Spleen (tissue), 7 donors: ENCODE results near the gene SMIM23.

Source experiments
- POLR2A ChIP-seq, 3 donors: fragments of 450-650 bp; IDR thresholded peaks; one replicate each; pipeline ENCODE4 v1.5.1; 2017; ENCODE audit warnings: antibody characterized with exemption in 3 of 3, mild to moderate bottlenecking in 1 of 3
- TF ChIP-seq, protein P1 (sequence below), 11 experiments: fragments of 200-600 bp in 7 of 11; fragments of 450-650 bp in 4 of 11; sonication (generic) in 4 of 11; IDR thresholded peaks in 8 of 11; conservative IDR thresholded peaks in 3 of 11; 1 replicate in 7 of 11; 2 replicates in 4 of 11; pipeline versions ENCODE4 v1.4.0 to v1.8.0; 2016 to 2021; ENCODE audit warnings: antibody characterized with exemption in 11 of 11, inconsistent platforms in 4 of 11, mild to moderate bottlenecking in 1 of 11
- donor health status: DM: no; HTN: no; CAD: no; lungs with moderate emphysema.
- donor health status: DM: no; HTN: no; CAD: no.
- donor health status: DM: no; HTN: no; CAD: no.

DNA sequence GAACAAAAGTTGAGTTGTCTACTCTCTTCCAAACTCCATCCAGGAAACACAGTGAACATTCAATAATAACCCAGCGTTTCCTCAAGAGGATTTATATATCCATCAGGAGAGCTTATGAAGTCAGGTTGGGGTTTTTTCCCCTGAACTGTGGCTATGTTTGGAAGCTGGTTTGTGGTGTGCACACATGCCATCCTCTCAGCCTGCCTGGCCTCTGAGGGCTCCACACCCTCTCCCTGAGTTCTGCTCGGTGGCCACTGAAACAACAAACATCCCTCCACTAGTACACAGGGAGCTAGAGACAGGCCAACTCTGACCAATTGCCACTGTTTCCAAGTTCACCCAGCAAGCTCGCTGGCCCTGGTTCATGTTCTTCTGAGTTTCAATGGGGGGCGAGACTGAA is 35.7 kb downstream of the SMIM23 start:
- TF ChIP-seq, protein P1, sequence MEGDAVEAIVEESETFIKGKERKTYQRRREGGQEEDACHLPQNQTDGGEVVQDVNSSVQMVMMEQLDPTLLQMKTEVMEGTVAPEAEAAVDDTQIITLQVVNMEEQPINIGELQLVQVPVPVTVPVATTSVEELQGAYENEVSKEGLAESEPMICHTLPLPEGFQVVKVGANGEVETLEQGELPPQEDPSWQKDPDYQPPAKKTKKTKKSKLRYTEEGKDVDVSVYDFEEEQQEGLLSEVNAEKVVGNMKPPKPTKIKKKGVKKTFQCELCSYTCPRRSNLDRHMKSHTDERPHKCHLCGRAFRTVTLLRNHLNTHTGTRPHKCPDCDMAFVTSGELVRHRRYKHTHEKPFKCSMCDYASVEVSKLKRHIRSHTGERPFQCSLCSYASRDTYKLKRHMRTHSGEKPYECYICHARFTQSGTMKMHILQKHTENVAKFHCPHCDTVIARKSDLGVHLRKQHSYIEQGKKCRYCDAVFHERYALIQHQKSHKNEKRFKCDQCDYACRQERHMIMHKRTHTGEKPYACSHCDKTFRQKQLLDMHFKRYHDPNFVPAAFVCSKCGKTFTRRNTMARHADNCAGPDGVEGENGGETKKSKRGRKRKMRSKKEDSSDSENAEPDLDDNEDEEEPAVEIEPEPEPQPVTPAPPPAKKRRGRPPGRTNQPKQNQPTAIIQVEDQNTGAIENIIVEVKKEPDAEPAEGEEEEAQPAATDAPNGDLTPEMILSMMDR (IDR thresholded peaks at IDR 0.05 in 8 of 11, conservative IDR thresholded peaks at IDR 0.05 in 3 of 11): no peak
- TF ChIP-seq POLR2A (IDR thresholded peaks at IDR 0.05): no peak
